GM12874 (cell line): Measurements from ENCODE around the gene CCDC121.

Source experiments
- TF ChIP-seq, protein P1 (sequence below): IDR thresholded peaks from 2 replicates; pipeline ENCODE4 v1.5.1; 2011; ENCODE audit warnings: low read depth, mild to moderate bottlenecking, control low read depth, low read length, moderate library complexity; ENCODE audit not compliant: insufficient read depth

CCDC121 gene

DNA sequence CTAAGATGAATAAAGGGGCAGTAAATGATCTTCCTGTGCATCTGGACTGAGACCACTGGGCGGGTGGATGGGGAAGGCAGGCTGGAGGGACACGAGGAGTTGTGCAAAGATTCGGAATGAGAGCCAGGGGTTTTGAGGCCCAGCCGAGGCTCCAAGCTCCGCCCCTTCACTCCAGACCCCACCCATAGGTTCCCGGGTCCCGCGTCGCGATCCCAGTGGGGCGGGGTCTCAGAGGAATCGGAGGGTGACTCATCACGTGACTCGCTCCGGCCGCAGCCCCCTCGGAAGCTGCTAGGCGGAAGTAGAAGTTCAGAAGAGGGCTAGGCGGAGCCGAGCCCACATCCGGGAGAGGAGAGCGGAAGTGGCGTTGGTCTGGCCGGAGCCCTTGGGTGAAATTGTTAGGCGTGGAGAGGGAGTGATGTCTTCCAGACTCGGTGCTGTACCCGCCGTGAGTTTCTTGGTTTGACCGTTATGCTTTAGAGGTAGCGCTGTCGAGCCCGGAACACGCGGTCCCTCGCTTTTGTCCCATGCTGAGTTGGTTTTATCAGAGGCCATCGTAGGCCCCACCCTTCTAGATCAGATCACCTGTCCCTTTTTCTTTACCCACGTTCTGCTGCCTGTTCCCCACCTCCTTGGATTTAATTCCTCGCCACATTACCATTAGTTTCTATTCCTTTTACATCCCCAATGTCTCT, 46.0 kb downstream of the CCDC121 start, which contains the start of gene ZNF512:
ZNF512 (plus strand) TSS at position 348 of the 695 bp plus-strand sequence; CDS start at position 419, 71 bp downstream.
- TF ChIP-seq, protein P1, sequence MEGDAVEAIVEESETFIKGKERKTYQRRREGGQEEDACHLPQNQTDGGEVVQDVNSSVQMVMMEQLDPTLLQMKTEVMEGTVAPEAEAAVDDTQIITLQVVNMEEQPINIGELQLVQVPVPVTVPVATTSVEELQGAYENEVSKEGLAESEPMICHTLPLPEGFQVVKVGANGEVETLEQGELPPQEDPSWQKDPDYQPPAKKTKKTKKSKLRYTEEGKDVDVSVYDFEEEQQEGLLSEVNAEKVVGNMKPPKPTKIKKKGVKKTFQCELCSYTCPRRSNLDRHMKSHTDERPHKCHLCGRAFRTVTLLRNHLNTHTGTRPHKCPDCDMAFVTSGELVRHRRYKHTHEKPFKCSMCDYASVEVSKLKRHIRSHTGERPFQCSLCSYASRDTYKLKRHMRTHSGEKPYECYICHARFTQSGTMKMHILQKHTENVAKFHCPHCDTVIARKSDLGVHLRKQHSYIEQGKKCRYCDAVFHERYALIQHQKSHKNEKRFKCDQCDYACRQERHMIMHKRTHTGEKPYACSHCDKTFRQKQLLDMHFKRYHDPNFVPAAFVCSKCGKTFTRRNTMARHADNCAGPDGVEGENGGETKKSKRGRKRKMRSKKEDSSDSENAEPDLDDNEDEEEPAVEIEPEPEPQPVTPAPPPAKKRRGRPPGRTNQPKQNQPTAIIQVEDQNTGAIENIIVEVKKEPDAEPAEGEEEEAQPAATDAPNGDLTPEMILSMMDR: 0 out of 2 replicates have a peak, but pooled peaks have one; percentile 10

DNA sequence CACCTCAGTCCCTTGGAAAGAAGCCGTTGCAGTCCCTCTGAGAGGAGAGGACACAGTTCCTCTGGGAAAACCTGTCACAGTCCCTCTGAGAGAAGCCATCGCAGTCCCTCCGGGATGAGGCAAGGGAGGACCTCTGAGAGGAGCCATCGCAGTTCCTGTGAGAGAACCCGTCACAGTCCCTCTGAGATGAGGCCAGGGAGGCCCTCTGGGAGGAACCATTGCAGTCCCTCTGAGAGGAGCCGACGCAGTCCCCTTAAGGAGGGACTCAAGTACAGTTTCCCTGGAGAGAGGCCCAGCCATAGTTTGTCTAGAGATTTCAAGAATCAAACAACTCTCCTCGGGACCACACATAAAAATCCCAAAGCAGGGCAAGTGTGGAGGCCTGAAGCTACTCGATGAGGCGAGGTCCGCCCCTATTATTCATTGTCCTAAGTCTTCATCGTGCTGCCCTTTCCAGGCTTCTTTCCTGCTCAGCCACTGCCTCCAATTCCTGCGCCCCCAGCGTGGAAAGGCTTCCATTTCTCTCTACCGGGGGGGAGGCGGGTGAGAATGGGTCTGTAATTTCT, 46.6 kb downstream of the CCDC121 start:
- TF ChIP-seq, protein P1: no peak

DNA sequence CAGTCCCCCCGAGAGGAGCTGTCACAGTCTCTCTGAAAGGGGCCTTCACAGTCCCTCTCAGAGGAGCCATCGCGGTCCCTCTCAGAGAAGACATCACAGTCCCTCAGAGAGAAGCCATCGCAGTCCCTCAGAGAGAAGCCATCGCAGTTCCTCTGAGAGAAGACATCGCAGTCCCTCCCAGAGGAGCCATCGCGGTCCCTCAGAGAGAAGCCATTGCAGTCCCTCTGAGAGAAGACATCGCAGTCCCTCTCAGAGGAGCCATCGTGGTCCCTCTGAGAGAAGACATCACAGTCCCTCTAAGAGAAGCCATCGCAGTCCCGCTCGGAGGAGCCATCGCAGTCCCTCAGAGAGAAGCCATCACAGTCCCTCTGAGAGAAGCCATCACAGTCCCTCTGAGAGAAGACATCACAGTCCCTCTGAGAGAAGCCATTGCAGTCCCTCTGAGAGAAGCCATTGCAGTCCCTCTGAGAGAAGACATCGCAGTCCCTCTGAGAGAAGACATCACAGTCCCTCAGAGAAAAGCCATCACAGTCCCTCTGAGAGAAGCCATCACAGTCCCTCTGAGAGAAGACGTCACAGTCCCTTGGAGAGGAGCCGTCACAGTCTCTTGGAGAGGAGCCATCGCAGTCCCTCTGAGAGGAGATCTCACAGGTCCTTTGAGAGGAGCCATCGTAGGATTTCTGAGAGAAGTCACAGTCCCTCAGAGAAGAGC, 47.2 kb downstream of the CCDC121 start:
- TF ChIP-seq, protein P1: no peak
